Neural crest cell (in vitro differentiated cells): ENCODE results near the gene GOLPH3. TPM values are rescaled to one million over a fixed set of nuclear protein-coding genes. Genes with fewer than 3 reads are reported as not detected.

ENCODE experiments used
- DNase-seq: peaks from one replicate; pipeline ENCODE4 v3.0.0; 2021; ENCODE audit warnings: low read depth, mixed read lengths, low spot score
- H3K27ac Mint-ChIP-seq: one replicate; pipeline ENCODE4 v1.8.0; 2021; ENCODE audit warnings: mild to moderate bottlenecking, mixed read lengths; ENCODE audit not compliant: unreplicated experiment
- H3K27me3 Mint-ChIP-seq: 2 replicates; pipeline ENCODE4 v1.8.0; 2021; ENCODE audit warnings: low read depth, mild to moderate bottlenecking, mixed read lengths
- H3K36me3 Mint-ChIP-seq: 2 replicates; pipeline ENCODE4 v1.8.0; 2021; ENCODE audit warnings: low read depth, mild to moderate bottlenecking, mixed read lengths
- H3K4me1 Mint-ChIP-seq: 2 replicates; pipeline ENCODE4 v1.8.0; 2021; ENCODE audit warnings: mixed read lengths
- H3K4me3 Mint-ChIP-seq: one replicate; pipeline ENCODE4 v1.8.0; 2021; ENCODE audit warnings: mild to moderate bottlenecking, mixed read lengths
- H3K9me3 Mint-ChIP-seq: 2 replicates; pipeline ENCODE4 v1.8.0; 2021; ENCODE audit warnings: mixed read lengths
- CTCF ChIP-seq: fragments of 200-600 bp; sonication (generic); conservative IDR thresholded peaks from 2 replicates; pipeline ENCODE4 v1.5.0; 2021; ENCODE audit warnings: antibody characterized with exemption, mild to moderate bottlenecking
- total RNA-seq: library from RNA; stranded (reverse); gene quantifications from 2 replicates; pipeline ENCODE4 v1.2.1, GENCODE V29; 2021

Gene GOLPH3
- total RNA-seq, 1 donor from 2014 or later, result 61.7 TPM

- no peak overlapping the region for H3K4me3 Mint-ChIP-seq
- H3K27ac Mint-ChIP-seq, result peak overlapping the region; percentile 20
- no peak for DNase-seq
- TF ChIP-seq CTCF, result no peak
- H3K4me1 Mint-ChIP-seq, result peaks cover 17% of the 10 kb centered on the region
- peaks cover 22% of the 10 kb centered on the region for H3K36me3 Mint-ChIP-seq
- no peaks in the 10 kb centered on the region for H3K9me3 Mint-ChIP-seq
- H3K27me3 Mint-ChIP-seq, result no peaks in the 10 kb centered on the region
These were observed 70.6 kb downstream of the GOLPH3 start for GRCh38 chr5:32103521-32103920.

- no peaks in the 10 kb centered on the region for H3K9me3 Mint-ChIP-seq
- DNase-seq, result no peak
- H3K36me3 Mint-ChIP-seq, result peaks cover 25% of the 10 kb centered on the region
- TF ChIP-seq CTCF, result no peak
- no peak overlapping the region for H3K4me3 Mint-ChIP-seq
- H3K27ac Mint-ChIP-seq, result no peak overlapping the region
- H3K27me3 Mint-ChIP-seq, result no peaks in the 10 kb centered on the region
- peaks cover 17% of the 10 kb centered on the region for H3K4me1 Mint-ChIP-seq
These were observed 71.7 kb downstream of the GOLPH3 start for GRCh38 chr5:32102254-32102986.

GRCh38 chr5:32100691-32101302 lies 73.3 kb downstream of the GOLPH3 start:
- peaks cover 17% of the 10 kb centered on the region for H3K4me1 Mint-ChIP-seq
- DNase-seq, result no peak
- no peak overlapping the region for H3K4me3 Mint-ChIP-seq
- H3K27ac Mint-ChIP-seq, result peak overlapping the region; percentile 58
- no peaks in the 10 kb centered on the region for H3K27me3 Mint-ChIP-seq
- no peak for TF ChIP-seq CTCF
- H3K9me3 Mint-ChIP-seq, result no peaks in the 10 kb centered on the region
- H3K36me3 Mint-ChIP-seq, result peaks cover 19% of the 10 kb centered on the region

- peaks cover 17% of the 10 kb centered on the region for H3K4me1 Mint-ChIP-seq
- TF ChIP-seq CTCF, result no peak
- no peaks in the 10 kb centered on the region for H3K9me3 Mint-ChIP-seq
- H3K27me3 Mint-ChIP-seq, result no peaks in the 10 kb centered on the region
- H3K27ac Mint-ChIP-seq, result peak overlapping the region; percentile 29
- peaks cover 15% of the 10 kb centered on the region for H3K36me3 Mint-ChIP-seq
- no peak overlapping the region for H3K4me3 Mint-ChIP-seq
- no peak for DNase-seq
These were observed 73.9 kb downstream of the GOLPH3 start for GRCh38 chr5:32100230-32100629.

- TF ChIP-seq CTCF, result no peak
- Mint-ChIP-seq H3K4me3 (no peak overlapping the region), H3K36me3 (peaks cover 12% of the 10 kb centered on the region), H3K27ac (no peak overlapping the region), H3K9me3 (no peaks in the 10 kb centered on the region), H3K4me1 (peaks cover 17% of the 10 kb centered on the region), H3K27me3 (no peaks in the 10 kb centered on the region)
- no peak for DNase-seq
These were observed 74.6 kb downstream of the GOLPH3 start for GRCh38 chr5:32099486-32100035.
